HG03045 (cell line): ENCODE results near the gene LRRK1.

Experiments used
- ATAC-seq: cut with Tn5 transposase; IDR thresholded peaks from one replicate; pipeline ENCODE4 v1.9.1; 2021; ENCODE audit warnings: mild to moderate bottlenecking, moderate library complexity; ENCODE audit not compliant: unreplicated experiment

LRRK1 gene

DNA sequence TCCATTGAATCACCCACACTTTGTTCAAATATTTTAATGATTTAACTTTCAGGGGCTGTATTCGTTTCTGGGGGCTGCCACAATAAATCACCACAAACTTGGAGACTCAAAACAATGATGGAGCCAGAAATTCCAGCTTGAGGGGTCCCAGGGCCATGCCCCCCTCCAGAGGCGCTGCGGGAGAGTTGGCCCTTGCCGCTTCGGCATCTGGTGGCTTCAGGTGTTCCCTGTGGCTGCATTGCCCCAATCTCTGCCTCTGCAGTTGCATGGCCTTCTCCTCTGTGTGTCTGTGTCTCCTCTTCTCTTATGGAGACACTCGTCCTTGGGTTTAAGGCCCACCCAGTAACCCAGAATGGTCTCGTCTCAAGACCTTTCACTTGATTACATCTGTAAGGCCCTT is 187.9 kb downstream of the LRRK1 start:
- no peak for ATAC-seq

DNA sequence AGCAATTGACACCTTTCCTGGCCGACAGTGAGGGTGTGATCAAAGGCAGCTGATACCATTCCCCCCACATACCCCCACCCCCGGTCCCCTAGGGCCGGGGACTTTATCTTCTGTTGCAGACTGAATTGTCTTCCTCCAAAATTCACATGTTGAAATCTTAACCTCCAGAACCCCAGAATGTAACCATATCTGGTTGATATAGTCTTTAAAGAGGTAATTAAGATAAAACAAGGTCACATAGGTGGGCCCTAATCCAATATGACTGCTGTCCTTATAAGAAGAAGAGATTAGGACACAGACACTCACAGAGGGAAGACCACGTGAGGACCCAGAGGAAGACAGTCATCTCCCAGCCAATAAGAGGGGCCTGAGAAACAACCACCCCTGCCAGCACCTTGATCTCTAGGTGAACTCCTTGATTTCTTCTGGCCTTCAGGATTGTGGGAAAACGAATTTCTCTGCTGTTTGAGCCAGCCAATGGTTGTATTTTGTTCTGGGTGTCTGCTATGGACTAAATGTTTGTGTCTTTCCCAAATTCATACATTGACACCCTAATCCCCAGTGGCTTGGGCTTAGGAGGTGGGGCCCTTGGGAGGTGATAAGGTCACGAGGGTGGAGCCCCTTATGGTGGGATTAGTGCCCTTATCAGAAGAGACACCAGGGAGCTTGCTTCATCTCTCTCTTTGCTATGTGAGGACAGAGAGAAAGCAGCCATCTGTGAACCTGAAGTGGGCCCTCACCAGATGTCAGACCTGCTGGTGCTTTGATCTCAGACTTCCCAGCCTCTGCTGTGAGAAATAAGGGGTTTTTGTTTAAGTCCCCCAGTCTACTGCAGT is 188.7 kb downstream of the LRRK1 start:
- ATAC-seq, result no peak

DNA sequence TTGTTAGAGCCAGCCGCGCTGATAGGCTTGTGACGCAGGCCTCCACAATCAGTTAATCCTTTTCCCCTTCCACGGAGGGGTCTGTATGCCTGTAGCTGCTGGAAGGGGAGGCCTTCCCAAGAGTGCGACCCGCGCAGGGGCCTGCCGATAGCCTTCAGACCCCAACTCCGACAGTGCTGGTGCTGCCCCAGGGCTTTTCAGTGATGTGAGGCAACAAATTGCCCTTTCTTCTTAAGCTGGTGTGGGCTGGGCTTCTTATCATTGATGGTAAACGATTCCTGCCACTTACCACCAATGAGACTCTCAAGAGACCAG is 189.3 kb downstream of the LRRK1 start:
- no peak for ATAC-seq

DNA sequence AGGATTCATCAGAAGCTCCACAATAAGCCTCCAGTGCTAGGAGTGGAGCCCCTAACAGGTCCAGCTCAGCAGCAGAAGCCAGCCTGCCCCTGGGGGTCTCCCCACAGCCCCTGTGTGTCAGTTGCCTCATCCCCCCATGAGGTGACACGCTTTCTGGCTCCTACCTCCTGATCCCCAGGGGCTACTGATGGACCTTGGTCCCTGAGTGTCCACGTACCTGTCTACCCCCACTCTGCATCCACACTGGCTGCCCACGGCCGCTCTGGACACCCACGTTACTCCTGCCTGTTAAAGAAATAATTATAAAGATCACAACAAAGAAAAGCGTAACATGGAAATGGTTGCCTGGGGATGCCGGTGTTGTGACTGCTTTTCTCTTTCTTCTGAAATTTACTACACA is 189.6 kb downstream of the LRRK1 start:
- ATAC-seq, result no peak

DNA sequence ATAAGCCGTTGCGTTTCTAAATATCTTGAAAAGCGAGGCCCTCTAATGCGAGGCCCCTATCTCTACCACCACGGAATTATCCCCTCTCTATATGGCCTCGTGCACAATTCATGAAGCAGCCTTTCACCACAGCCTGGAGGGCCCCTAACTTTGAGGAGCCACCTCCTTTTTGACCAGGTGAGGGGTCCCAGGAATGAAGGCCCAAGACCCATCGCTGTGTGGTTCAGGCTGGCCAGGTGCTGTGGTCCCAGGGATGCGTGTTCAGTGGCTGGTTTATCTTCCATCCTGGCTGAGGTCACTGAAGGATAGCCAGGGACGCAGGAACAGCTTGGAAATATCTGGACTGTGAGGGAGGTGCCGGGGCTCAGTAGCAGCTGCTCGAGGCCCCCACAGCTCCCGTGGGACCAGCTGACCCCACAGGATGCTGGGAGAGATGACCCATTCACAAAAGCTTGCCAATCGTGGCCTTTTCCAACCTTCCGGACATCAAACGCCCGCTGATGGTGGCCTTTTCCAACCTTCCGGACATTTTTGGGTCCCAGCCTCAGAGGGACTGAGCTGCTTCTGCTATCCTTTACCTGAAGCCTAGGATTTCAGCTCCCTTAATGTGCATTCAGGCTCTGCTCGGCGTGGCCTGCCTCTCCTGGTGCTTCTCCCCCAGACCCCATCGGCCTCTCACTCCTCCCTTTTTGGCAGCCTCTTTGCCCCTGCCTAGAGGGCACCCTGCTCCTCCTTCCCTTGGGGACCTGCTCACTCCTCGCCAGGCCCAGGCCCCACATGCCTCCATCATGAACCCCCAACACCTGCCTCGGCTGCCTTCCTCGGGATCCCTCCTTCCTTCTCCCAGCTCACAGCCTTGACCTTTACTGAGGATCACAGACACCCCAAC is 191.8 kb downstream of the LRRK1 start:
- no peak for ATAC-seq

DNA sequence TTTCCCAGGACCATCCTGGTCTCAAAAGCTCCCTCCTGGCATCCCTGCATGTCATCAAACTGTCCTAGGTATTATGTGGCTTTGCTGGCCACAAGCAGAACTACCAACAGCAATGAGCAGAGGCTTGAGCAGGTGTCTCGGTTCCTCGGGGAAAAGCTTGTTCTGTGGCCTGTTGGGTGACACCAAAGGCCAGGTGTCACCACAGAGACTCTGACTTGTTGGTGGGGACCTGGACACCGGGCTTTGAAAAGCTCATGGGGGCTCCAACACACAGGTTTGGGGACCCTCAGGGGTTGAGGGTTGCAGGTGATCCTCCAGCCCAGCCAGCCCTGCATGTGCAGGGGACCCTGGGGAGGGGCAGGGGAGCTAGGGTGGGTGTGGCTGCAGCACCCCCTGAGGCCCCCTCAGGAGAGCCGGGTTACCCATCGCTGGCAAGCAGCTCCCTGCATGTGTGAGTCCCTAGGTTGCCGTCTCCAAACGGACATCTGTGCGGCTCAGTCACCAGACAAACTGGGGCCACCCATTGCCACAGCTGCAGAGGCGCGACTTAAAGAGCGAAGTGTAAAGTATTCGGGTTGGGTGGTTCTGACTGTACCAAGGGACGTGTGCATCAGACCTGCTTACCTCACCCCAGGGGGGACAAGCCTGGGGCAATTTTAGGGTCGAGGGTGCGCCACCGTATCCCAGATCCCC is 192.6 kb downstream of the LRRK1 start:
- ATAC-seq, result no peak

DNA sequence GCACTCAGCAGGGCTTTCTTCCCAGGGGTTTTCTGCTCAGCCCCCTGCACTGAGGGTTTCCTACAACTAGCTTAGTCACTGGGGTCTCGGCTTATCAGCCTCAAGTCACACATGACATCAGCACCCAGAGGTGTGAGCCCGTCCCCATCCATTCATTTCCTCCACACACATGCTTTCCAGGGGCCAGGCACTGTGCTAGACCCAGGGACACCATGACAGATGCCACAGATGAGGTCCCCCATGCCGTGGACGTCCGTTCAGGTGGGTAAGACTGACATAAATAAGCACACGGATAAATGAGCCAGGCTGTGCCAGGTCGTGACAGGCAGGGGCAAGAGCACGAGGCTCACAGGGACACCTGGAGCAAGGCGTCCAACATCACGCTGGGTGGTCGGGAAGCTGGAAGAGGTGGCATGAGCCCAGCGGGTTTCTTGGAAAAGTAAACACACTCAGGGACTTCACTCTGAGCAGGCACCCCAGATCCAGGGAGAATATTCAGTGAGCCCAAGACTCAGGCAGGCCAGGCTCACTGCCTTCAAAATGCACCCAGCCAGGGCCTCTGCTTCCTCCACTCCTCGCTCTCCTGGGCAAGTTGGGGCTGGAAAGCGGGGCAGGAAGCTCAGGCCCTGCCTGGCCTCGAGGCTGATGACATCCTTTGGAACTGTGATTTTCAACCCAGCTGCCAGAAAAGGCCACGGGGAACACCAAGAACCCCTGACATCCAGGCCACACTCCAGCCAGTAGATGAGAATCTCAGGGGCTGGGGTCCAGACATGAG is 193.4 kb downstream of the LRRK1 start:
- ATAC-seq, result no peak

DNA sequence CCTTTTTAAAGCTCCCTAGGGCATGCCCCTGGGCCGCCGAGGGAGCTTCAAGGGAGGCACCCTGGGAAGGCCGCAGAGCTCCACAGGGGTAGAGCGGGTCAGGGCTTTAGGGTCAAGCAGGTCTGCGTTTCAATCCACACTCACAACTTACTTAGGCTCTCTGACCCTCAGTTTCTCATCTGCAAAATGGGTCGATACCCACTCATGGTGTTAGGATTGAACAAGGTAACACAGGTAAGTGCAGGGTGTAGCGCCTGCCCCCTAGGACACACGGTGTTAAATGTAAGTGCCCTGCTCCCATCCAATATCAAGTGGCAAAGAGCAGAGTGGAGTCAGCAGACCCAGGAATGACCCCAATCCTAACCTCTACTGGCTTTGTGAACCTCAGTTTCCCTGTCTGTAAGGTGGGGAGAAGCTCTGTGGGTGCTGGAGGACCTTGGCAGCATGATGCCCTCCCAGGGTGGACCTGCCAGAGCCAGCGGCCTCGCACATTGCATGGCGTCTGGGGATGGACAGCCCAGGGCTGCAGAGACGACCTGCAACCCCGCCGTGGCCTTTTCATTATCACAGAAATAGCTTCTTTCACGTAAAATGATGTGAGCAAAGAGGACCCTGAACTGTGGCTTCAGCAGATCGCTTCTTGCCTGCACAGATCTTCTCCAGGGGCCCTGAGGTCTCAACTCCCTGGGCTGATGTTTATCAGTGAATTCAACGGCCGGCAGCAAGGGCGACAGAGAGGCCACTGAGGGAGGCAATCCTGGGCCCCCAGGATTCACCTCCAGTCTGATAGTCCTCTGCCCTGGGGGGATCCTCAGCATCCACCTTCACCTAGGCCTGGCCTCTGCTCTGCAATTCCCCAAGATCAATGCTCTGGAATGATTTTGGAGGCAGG is 194.2 kb downstream of the LRRK1 start:
- ATAC-seq, result no peak

DNA sequence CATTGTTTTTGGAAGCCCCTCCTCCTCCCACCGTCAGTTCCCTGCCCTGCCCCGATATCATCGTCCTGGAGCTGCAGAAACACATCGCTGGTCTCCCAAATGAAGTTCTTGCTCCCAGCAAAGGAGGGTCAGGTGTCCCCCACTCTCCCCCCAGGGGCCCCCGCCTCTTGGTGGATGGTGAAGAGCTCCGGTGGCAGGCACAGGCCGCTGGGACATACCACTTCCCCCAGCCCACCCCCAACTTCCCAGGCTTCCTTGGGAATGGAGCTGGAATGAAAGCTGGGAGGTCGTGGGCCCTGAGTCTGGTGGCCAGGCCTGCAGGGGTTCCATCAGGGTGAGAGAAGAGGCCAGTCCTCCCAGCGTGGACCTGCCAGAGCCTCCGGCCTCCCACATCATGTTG is 195.0 kb downstream of the LRRK1 start:
- ATAC-seq, result no peak

DNA sequence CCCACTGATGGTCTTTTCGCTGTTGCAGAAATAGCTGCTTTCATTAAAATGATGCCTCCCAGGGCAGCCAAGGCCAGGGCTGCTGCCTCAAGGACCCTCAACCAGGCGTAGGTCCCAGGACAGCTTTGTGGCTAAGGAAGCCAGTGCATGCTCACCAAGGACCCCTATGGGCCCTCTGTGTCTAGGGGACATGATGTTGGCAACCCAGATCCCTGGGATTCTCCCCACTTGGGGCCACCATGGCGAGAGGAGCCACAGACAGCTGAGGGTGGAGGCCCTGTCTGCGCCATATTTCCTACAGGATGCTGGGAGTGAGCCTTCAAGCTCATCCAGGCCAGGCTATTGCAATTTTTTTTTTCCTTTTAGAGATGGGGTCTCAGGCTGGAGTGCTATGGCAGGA is 195.5 kb downstream of the LRRK1 start:
- no peak for ATAC-seq

DNA sequence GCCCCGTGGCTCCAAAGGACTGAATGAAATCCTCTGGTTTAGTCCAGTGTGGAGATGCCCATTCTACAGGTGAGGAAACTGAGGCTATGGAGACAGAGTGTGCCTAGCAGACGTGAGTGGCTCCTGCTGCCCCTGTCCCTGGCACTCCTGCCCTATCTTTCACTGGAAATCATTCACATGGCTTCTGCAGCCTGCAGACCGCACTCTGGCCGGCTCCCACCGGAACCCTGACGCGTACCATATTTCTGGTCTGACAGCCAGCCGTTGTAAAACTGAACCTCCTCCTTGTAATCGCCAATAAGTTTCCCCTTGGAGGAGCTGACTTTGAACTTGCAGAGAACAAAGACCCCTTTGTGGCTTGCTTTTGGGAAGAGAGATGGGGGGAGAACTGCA is 196.2 kb downstream of the LRRK1 start:
- ATAC-seq, result no peak

DNA sequence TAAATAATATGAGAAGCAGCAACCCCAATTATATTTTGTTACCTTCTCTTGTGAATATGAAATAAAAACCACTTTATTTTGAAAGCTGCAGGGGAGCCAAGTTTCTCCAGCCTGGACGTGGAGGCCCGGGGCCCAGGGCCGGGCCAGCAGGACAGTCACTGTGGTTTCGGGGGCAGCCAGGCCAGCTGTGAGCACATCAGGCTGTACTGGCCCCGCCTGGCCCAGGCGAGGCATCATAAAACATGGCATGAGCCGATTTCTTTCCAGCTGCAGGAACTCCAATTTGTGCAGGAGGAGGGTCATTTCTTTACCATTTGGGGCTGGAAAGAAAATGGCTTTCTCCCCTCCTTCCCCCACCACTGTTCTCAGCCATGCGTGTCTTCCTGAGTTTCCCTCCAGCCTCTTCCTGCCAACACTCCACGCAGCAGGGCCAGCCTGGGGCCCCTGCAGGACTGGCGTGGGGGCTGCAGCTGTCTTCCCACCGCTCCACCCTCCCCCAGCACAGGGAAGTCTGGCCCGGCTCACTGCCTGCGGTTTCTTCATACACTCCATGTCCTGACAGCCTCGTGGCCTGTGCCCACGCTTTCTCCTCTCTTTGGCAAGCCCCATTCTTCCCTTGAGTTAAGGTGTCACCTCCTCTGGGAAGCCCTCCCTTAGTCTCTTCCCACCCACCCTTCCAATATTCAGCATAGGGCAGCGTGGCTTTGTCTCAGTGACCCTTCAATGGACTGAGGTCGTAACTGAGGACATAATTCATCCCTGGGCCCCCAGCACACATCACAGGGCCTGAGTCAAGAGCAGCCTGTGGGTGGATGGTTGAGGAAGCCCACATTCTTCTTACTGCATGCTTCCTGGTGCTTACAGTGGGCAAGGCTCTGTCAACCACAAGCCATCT is 196.9 kb downstream of the LRRK1 start:
- no peak for ATAC-seq

DNA sequence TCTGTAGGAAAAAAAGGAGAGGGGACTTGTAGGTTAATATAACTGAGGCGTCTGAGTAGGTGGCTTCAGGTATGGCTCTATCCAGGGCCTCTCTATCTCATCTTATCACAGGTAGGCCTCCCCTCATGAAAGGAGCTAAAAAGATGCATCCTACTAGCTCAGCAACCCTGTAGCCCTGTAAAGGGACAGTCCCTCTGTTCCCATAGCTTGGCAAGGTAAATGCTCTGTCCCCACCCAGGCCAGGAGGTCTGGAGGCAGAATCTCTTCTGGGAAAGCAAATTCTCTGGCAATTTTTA is 197.5 kb downstream of the LRRK1 start:
- ATAC-seq, result no peak

DNA sequence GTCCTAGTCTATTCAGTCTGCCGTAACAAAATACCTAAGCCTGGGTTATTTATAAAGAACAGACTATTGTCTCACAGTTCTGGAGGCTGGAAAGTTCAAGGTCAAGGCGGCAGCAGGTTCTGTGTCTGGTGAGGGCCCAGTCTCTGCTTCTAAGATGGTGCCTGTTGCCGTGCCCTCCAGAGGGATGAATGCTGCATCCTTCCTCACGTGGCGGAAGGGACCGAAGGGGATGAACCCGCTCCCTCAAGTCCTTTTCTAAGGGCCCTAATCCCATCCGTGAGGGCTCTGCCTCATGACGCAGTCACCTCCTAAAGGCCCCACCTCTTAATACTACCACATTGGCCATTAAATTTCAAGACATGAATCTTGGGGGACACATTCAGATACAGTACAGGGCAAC is 199.0 kb downstream of the LRRK1 start:
- ATAC-seq, result no peak

DNA sequence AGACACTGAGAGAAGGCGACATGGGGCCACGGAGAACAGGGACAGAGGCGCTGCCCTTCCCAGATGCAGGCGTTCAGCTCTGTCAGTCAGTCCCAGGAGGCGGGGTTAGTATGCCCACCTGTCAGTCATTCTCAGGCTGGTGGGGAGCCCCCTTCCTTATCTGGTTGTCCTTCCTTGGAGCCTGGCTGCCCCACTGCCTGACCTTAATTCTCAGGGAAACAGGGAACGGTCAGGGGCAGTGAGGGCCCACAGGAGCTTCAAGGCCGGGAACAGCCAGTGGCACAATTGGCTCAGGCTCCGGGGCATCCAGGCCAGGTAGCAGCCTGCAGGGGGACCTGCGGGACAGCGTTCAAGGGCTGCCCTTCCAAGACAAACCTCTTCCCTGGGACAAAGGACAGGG is 199.5 kb downstream of the LRRK1 start:
- ATAC-seq, result no peak

DNA sequence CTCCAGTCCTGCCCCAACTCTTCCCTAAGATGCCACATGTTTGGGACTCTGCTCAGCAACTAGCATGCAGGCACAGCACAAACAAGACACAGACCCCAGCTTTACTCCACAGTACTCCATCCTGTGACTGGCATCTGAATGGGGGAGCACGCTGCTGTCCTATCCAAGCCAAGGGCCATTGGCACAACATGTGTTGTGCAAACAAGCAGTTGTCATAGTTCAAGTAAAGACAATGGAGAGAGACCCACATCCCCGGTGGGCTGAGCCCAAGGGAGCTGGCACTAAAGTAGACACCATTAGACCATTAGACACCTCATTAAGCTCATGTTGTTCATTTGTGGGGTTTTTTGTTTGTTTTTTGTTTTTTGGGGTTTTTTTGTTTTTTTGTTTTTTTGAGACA is 200.0 kb downstream of the LRRK1 start:
- no peak for ATAC-seq
